HG03342 (cell line): ENCODE data around the gene CUL9.

Experiments
- ATAC-seq: cut with Tn5 transposase; IDR thresholded peaks from one replicate; pipeline ENCODE4 v1.9.1; 2021; ENCODE audit warnings: mild to moderate bottlenecking, moderate library complexity; ENCODE audit not compliant: unreplicated experiment

CUL9 gene

DNA sequence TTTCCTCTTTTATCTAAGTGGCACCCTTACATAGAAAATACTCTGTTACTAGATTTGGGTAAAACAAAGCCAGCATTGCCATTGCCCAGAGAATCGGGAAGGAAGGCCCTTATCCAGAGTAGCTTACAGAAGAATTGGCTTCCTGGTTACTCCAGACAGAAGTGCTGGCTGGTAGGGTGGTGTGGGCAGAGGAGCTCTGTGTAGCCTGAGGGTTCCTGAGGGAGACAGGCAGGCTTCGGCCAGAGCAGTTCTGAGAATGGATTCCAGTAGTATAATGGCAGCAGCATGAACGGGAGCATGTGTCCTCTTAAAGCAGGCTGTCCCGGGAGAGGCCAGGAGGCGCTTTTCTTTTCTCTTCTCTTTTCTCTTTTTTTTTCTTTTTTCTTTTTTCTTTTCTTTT, 11.9 kb downstream of the CUL9 start:
- ATAC-seq, result no peak

DNA sequence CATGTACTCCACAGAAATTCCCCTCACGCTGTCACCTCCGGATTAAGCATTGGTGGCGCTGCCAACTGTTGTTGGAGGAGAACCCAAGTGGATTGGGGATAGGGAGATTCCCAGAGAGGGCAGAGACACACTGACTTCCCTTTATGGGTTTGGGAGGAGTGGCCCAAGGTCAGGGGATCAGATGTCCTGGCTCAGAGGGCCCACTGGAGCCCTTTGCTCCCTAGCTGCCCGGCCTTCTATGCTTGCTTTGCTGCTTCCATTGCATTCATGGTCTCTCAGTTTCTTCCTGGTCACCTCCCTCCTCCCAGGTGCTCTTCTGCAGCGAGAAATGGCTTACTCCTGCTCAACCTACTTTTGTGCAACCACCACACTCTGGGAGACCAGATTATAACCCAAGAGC, 14.3 kb downstream of the CUL9 start:
- no peak for ATAC-seq

DNA sequence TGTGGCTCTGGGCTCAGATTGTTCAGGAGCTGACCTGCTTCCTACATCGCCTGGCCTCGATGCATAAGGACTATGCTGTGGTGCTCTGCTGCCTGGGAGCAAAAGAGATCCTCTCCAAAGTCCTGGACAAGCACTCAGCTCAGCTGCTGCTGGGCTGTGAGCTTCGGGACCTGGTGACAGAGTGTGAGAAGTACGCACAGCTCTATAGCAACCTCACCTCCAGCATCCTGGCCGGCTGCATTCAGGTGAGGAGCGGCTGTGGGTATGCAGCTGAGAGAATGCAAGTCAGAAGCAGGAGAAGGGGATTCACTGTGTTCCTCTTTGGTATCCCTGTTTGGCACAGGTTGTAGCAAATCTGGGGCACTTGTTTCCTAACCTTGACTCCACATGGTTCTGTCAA, 17.9 kb downstream of the CUL9 start:
- no peak for ATAC-seq

DNA sequence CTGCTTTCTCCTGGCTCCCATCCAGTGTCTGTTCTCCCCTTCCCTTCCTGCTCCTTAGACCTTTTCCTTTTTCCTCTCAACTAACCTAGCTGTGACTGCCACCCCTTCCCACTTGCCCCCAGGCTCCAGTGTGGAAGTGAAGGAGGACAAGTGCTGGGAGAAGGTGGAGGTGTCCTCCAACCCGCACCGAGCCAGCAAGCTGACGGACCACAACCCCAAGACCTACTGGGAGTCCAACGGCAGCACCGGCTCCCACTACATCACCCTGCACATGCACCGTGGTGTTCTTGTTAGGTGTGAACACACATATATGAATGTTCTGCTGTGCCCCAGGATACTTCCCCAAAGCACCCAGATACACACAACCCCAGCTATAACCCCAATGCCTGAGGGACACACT, 18.5 kb downstream of the CUL9 start:
- no peak for ATAC-seq

DNA sequence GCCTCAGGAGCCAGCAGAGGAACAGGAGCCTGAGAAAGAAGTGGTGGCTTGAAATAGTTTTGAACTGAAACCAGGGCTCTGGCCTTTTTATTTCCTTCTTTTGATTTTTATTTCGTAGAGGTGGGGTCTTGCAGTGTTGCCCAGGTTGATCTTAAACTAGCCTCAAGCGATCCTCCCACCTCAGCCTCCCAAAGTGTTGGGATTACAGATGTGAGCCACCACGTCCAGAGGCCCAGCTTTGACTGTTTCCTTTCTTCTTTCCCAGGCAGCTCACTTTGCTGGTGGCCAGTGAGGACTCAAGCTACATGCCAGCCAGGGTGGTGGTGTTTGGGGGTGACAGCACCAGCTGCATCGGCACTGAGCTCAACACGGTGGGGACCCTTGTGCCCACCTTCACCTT, 20.5 kb downstream of the CUL9 start:
- no peak for ATAC-seq

DNA sequence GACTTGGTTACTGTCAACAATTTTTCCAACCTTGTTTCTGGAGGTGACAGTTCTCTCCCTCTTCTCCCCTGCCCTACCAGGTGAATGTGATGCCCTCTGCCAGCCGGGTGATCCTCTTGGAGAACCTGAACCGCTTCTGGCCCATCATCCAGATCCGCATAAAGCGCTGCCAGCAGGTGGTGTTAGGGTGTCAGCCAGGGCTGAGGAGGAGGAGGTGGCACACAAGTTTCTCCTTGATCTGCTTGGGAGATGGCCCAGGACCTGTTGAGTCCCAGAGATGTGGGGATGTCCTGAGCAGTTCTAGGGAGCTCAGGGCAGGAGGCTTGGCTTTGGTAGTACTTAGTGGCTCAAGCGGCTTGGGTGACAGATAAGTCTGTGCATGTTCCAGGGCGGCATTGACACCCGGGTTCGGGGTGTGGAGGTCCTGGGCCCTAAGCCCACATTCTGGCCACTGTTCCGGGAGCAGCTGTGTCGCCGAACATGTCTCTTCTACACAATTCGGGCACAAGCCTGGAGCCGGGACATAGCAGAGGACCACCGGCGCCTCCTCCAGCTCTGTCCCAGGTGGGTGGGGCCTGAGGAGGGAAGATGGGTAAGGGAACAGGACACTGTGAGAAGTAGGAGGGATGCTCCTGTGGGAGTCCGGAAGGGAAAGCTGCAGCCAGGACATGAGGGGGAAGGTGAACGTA, 21.2 kb downstream of the CUL9 start:
- ATAC-seq, result no peak

DNA sequence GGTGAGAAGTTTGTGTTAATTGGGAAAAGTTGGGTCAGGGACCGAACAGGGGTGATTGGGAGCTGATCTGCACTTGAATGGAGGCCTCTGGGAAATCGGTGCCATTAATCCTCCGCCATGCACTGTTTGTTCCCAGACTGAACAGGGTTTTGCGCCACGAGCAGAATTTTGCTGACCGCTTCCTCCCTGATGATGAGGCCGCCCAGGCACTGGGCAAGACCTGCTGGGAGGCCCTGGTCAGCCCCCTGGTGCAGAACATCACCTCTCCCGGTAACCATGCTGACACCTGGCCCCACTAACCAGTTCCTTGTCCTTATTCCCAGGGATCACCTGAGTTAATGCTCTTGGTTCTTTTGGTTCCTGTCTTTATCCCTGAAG, 21.7 kb downstream of the CUL9 start:
- ATAC-seq, result no peak

DNA sequence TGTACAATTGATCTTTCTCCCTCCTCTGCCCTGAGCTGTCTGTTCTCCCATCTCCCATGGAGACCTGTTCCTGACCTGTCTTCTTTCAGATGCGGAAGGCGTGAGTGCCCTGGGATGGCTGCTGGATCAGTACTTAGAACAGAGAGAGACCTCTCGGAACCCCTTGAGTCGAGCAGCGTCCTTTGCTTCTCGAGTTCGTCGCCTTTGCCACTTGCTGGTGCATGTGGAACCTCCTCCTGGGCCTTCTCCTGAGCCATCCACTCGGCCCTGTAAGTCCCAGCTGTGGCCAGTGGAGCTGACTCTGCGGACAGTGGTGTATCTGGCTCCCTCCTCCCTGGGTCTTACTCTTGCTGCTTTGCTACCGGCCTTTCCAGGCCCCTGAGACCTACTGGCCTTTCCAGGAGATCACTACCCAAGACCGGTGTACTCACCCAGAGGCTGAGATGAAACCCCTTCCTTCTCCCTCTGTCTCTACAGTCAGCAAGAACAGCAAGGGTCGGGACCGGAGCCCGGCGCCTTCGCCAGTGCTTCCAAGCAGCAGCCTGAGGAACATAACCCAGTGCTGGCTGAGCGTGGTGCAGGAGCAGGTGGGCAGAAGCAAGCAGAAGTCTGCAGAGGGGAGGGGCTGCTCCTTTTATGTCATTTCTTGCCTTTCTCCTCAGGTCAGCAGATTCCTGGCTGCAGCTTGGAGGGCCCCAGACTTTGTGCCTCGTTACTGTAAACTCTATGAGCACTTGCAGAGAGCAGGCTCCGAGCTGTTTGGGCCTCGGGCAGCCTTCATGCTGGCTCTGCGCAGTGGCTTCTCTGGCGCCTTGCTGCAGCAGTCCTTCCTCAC, 22.5 kb downstream of the CUL9 start:
- ATAC-seq, result no peak

DNA sequence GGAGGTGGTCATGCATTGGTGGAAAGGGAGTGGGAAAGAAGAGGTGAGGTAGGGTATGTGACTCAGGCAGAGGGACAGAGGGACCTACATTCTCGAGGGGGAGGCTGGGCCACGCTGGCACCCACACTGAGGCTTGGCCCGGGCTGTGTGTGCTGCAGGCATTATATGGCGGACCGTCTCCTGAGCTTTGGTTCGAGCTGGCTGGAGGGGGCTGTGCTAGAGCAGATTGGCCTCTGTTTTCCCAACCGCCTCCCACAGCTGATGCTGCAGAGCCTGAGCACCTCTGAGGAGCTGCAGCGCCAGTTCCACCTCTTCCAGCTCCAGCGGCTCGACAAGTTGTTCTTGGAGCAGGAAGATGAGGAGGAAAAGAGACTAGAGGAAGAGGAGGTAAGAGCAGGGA, 23.9 kb downstream of the CUL9 start:
- ATAC-seq, result no peak

DNA sequence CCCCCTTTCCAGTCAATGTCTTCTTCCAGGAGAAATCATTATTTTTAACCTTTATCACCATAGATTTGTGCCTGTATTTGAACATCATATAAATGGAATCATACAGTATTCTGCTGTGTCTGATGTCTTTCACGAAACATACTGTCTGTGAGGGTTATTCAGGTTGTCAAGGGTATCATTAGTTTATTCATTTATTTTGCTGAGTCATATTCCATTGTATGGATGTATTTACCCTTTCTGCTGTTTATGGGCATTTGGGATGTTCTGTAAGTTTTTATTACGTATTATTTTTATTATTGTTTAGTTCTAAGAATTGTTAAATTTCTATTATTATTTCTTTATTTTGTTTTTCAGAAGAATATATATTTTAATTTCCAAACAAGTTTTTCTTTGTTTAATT, 25.3 kb downstream of the CUL9 start:
- no peak for ATAC-seq

DNA sequence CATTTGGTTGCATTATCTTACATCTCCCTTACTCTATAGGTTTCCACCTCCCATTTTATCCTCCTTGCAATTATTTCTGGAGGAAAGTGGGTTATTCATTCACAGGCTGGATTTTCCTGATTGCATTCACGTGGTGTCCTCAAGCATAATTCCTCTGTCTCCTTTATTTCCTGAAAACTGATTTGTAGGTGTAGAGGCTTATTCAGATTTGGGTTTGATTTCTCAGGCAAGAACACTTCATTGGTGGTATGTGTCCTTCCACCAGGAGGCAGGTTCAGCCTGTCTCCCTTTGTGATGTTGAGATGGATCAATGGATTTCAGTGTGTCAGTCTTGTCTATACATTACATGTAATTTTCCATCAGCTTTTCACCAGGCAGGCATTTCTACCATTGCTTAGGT, 30.0 kb downstream of the CUL9 start:
- ATAC-seq, result no peak

DNA sequence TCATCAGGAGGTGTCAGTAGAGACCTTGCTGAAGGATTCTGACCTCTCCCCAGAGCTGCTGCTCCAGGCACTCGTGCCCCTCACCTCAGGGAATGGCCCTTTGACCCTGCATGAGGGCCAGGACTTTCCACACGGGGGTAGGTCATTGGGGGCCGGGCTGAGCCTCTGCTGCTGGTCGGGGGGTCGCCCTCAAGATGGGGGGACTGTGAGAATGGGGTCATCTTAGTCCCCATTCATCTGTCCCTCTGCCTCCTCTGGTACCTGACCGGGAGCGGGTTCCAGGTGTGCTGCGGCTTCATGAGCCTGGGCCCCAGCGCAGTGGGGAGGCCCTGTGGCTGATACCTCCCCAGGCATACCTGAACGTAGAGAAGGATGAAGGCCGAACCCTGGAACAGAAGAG, 31.4 kb downstream of the CUL9 start:
- ATAC-seq, result no peak

DNA sequence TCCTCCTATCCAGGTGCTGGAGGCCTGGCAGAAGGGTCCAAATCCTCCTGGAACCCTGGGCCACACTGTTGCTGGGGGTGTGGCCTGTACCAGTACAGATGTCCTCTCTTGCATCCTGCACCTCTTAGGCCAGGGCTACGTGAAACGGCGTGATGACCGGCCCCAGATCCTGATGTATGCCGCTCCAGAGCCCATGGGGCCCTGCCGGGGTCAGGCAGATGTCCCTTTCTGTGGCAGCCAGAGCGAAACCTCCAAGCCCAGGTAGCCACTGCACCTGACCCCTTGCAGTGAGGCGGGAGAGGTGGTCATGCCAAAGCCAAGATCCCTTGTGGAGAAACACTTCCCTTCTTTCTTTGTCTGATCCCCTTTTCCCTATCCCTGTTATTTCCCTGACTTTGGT, 33.1 kb downstream of the CUL9 start:
- ATAC-seq, result no peak

DNA sequence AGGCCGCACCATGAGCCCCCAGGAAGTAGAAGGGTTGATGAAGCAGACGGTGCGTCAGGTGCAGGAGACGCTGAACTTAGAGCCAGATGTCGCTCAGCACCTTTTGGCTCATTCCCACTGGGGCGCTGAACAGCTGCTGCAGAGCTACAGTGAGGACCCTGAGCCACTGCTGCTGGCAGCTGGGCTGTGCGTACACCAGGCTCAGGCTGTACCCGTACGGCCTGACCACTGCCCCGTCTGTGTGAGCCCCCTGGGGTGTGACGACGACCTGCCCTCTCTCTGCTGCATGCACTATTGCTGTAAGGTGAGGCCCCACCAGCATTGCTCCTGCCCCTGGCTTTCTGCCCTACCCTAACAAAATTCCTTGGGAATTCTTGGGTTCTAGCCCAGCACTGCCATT, 34.2 kb downstream of the CUL9 start:
- ATAC-seq, result no peak

DNA sequence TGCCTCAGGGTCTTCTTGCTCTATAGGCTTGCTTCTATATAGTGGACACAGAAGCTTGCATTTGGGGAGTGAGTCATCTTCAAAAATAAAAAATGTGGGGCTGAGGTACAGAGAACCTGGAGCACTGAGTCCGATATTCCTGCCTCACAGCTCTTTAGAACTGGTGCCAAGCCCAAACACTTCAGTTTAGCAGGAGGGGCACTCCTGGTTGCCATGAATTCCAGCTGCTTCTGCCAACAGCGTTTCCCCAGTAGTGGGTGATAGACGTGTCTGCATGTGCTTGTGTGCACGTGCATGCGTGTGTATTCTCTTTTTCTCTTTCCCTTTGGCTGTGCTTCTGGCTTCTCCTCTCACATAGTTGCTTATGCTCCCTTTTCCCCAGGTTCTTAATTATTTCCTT, 35.4 kb downstream of the CUL9 start:
- no peak for ATAC-seq

DNA sequence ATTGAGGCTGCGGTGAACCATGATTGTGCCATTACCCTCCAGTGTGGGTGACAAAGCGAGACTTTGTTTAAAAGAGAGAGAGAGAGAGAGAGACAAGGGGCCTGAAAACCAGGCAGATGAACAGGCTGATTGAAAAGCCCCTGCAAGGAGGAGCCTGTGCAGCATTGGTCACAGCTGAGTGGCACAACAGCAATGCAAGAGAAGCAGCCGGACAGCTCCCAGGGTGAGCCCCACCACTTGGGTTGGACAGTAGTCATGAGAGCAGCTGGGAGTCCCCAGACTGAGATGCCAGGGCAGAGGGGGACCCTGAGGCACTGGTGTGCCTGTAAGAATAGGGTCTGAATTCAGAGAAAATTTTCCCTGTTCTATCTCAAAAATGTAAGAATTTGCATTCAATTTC, 37.1 kb downstream of the CUL9 start:
- no peak for ATAC-seq

DNA sequence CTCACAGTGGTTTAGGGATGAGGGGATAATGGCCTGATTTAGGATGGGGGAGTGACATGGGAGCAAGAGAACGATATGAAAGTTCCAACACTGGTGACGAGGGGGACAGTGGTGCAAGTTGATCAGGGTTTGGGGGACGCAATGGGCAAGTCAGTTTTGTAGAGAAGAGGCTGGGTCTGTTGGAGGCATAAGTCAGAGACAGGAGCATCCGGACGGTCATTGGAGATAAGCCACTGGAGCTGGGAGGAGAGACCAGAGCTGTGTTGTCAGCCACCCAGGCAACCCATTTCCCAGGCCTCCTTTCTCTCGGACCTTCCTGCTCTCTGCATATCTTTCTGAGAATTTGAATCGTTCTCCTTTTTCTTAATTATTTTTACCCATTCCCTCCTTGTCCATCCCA, 37.8 kb downstream of the CUL9 start:
- ATAC-seq, result no peak

DNA sequence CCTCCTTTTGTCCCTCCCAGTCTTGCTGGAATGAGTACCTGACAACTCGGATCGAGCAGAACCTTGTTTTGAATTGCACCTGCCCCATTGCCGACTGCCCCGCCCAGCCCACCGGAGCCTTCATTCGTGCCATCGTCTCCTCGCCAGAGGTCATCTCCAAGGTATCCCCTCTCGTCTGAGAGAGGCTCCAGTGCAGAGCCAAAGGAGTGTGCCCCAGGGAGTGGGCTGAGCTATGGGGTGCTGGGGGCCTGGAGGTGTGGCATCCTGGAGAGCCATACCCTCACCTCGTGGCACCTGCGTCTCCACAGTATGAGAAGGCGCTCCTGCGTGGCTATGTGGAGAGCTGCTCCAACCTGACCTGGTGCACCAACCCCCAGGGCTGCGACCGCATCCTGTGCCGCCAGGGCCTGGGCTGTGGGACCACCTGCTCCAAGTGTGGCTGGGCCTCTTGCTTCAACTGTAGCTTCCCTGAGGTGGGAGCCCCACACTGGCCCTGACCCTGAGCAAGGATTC, 38.5 kb downstream of the CUL9 start:
- ATAC-seq, result no peak

DNA sequence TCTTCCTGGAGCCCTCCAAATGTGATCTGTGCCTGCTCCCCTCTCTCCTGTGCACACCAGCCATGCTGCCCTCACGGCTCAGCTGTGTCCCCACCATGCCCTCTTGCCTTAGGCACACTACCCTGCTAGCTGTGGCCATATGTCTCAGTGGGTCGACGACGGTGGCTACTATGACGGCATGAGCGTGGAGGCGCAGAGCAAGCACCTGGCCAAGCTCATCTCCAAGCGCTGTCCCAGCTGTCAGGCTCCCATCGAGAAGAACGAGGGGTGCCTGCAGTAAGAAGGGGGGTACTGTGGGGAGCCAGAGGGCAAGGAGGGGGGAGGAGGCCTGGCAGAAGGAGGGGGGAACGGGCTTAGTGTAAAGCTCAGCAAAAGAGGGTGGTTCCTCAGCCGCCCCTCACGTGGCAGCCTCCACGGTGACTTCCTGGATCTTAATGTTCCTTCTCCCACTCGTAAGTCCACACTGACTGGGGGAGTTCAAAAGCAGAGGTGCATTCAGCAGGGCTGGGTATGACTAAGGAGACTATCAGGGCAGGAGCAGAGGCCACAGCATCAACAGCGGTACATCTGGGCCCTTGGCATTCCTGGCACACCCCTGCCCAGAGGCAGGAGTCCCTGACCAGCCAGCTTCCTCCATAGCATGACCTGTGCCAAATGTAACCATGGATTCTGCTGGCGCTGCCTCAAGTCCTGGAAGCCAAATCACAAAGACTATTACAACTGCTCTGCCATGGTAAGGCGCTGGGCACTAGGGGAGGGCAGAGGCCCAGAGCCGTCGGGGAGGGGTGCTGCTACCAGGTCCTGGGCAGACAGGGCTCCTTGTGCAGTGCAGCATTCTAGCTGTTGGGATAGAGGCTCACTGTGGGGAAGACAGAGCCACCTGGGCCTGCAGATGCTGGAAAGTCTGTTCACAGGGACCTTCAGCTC, 39.3 kb downstream of the CUL9 start:
- ATAC-seq, result no peak

DNA sequence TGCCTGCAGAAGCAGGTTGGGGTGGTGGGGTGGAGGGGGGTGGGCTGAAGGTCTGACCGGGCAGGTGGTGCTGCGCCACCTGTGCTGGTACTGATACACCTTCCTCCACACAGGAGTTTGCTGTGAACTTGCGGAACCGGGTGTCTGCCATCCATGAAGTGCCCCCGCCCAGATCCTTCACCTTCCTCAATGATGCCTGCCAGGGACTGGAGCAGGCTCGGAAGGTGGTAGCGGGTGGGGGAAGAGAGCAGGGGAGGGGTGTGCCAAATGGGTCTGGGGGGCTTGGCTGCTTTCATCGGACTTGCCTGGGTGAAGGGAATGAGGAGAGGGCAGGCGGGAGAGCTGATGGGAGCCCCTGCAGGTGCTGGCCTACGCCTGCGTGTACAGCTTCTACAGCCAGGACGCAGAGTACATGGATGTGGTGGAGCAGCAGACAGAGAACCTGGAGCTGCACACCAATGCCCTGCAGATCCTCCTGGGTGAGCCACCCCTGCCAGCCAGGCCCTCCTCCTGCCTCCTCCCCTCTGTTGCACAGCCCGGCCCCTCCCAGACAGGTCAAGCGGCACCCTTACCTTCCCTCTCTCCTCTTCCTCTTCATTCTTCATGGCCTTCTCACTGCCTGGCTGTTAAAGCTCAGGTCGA, 40.5 kb downstream of the CUL9 start:
- ATAC-seq, result no peak

DNA sequence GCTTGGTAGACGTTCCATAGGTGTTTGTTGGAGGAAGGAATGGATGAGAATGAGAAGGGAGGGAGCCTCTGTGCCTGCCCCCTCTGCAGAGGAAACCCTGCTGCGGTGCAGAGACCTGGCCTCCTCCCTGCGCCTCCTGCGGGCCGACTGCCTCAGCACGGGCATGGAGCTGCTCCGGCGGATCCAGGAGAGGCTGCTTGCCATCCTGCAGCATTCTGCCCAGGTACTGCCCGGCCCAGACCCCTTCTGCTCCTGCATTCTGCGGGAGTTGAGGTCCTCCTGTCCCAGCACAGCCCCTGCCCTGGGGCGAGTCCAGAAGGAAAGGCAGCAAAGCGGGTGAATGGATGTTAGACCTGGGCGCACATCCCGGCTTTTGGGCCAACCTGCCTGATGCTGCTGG, 41.2 kb downstream of the CUL9 start:
- ATAC-seq, result no peak
